GM20431 (cell line): ENCODE data around the gene DMKN.

Source experiments
- in situ Hi-C: fragments of 300-500 bp; cut with MseI, MboI; formaldehyde crosslinking; loops from one replicate; pipeline ENCODE4 v1.15.0; 2020; ENCODE audit warnings: low sequenced_read_pairs; ENCODE audit not compliant: unreplicated experiment

The DMKN gene

GRCh38 chr19:35528218-35529038 lies 15.0 kb upstream of the DMKN start, which contains the start of gene SBSN:
TSS of gene SBSN (minus strand) at chr19:35528311. CDS start at chr19:35528281, 30 bp downstream.
- in situ Hi-C loops: no loop called here

- in situ Hi-C loops: no loop called here
Measured at GRCh38 chr19:35525873-35526272, 12.4 kb upstream of the DMKN start.

GRCh38 chr19:35524181-35524837 lies 10.9 kb upstream of the DMKN start:
- in situ Hi-C loops: no loop called here

- in situ Hi-C loops: no loop called here
Measured at GRCh38 chr19:35522745-35523327, 9.4 kb upstream of the DMKN start.

- in situ Hi-C loops: no loop called here
Measured at GRCh38 chr19:35521124-35521743, 7.8 kb upstream of the DMKN start.

- in situ Hi-C loops: no loop called here
Measured at GRCh38 chr19:35519291-35519690, 5.8 kb upstream of the DMKN start.

- in situ Hi-C loops: no loop called here
Measured at GRCh38 chr19:35518313-35518712, 4.9 kb upstream of the DMKN start.

GRCh38 chr19:35517342-35517741 lies 3.9 kb upstream of the DMKN start:
- in situ Hi-C loops: no loop called here

GRCh38 chr19:35516310-35516709 lies 2.9 kb upstream of the DMKN start:
- in situ Hi-C loops: no loop called here

GRCh38 chr19:35514282-35514809 lies 897 bp upstream of the DMKN start:
- in situ Hi-C loops: no loop called here

GRCh38 chr19:35512831-35513627 lies 420 bp downstream of the DMKN start:
- in situ Hi-C loops: no loop called here

- in situ Hi-C loops: no loop called here
Measured at GRCh38 chr19:35511337-35511736, 2.1 kb downstream of the DMKN start.

- in situ Hi-C loops: no loop called here
Measured at GRCh38 chr19:35510626-35510964, 2.9 kb downstream of the DMKN start.

GRCh38 chr19:35509861-35510625 lies 3.4 kb downstream of the DMKN start:
- in situ Hi-C loops: no loop called here

- in situ Hi-C loops: no loop called here
Measured at GRCh38 chr19:35509018-35509652, 4.3 kb downstream of the DMKN start.

GRCh38 chr19:35508129-35508528 lies 5.3 kb downstream of the DMKN start:
- in situ Hi-C loops: no loop called here

- in situ Hi-C loops: no loop called here
Measured at GRCh38 chr19:35507561-35507960, 5.9 kb downstream of the DMKN start.

- in situ Hi-C loops: no loop called here
Measured at GRCh38 chr19:35506011-35506410, 7.4 kb downstream of the DMKN start.

GRCh38 chr19:35502751-35503150 lies 10.7 kb downstream of the DMKN start:
- in situ Hi-C loops: no loop called here
